Measurements from ENCODE around the gene PANX1. TPM values are rescaled to one million over a fixed set of nuclear protein-coding genes. Genes with fewer than 3 reads are reported as not detected.

The PANX1 gene
- total RNA-seq, 1 donor from 2014 or later: 58.0 TPM

- H3K27me3 Mint-ChIP-seq (ENCODE audit: unreplicated experiment): peaks cover 5% of the 10 kb centered on the region
- no peak for DNase-seq
- H3K4me3 Mint-ChIP-seq (ENCODE audit: unreplicated experiment): no peak overlapping the region
- peaks cover 20% of the 10 kb centered on the region for H3K4me1 Mint-ChIP-seq (ENCODE audit: low read depth, unreplicated experiment)
- TF ChIP-seq CTCF (IDR thresholded peaks at IDR 0.05; ENCODE audit: partially characterized antibody, unreplicated experiment): no peak
- H3K36me3 Mint-ChIP-seq (ENCODE audit: unreplicated experiment): peaks cover 4% of the 10 kb centered on the region
- peaks cover 4% of the 10 kb centered on the region for H3K9me3 Mint-ChIP-seq (ENCODE audit: unreplicated experiment)
- H3K27ac Mint-ChIP-seq (ENCODE audit: unreplicated experiment): no peak overlapping the region
Measured at GRCh38 chr11:94175535-94175934, 46.9 kb downstream of the PANX1 start.

DNA sequence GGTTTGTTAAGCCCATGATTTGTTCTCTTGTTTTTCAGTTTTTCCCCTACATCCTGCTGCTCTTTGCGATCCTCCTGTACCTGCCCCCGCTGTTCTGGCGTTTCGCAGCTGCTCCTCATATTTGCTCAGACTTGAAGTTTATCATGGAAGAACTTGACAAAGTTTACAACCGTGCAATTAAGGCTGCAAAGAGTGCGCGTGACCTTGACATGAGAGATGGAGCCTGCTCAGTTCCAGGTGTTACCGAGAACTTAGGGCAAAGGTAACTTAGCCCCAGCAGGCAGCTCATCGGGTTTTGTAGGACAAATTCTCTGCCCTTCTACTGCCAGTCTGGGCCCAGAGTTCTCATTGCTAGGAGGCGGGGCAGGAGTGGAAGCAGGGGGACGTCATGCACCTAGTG lies 49.7 kb downstream of the PANX1 start:
- Mint-ChIP-seq H3K27ac (ENCODE audit: unreplicated experiment) (no peak overlapping the region), H3K27me3 (ENCODE audit: unreplicated experiment) (peaks cover 1% of the 10 kb centered on the region), H3K4me3 (ENCODE audit: unreplicated experiment) (no peak overlapping the region), H3K9me3 (ENCODE audit: unreplicated experiment) (no peaks in the 10 kb centered on the region), H3K36me3 (ENCODE audit: unreplicated experiment) (peaks cover 4% of the 10 kb centered on the region), H3K4me1 (ENCODE audit: low read depth, unreplicated experiment) (peaks cover 13% of the 10 kb centered on the region)
- TF ChIP-seq CTCF (IDR thresholded peaks at IDR 0.05; ENCODE audit: partially characterized antibody, unreplicated experiment): no peak
- no peak for DNase-seq

GRCh38 chr11:94179696-94180095 lies 51.1 kb downstream of the PANX1 start:
- H3K27me3 Mint-ChIP-seq (ENCODE audit: unreplicated experiment): peaks cover 1% of the 10 kb centered on the region
- H3K4me1 Mint-ChIP-seq (ENCODE audit: low read depth, unreplicated experiment): peaks cover 6% of the 10 kb centered on the region
- no peak for TF ChIP-seq CTCF (IDR thresholded peaks at IDR 0.05; ENCODE audit: partially characterized antibody, unreplicated experiment)
- H3K36me3 Mint-ChIP-seq (ENCODE audit: unreplicated experiment): peaks cover 4% of the 10 kb centered on the region
- no peak overlapping the region for H3K4me3 Mint-ChIP-seq (ENCODE audit: unreplicated experiment)
- no peak for DNase-seq
- no peak overlapping the region for H3K27ac Mint-ChIP-seq (ENCODE audit: unreplicated experiment)
- H3K9me3 Mint-ChIP-seq (ENCODE audit: unreplicated experiment): peaks cover 2% of the 10 kb centered on the region

DNA sequence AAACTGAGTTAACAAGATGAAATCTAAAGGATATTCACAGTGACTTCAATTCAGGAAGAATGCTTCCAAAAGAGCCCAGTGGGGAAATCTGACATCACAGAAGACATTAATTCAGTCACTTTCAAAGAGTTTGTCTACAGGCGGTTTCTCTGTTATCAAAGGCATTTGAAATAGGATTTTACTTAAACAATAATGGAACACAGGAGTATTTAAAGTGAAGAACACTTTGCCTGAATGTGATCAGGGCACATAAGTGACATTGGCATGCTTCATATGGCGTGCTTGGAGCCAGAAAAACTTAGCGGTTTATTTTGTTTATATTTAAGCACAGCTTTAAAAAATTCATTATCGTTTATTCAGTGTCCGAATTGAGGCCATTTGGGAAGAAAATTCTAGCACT lies 52.9 kb downstream of the PANX1 start:
- H3K36me3 Mint-ChIP-seq (ENCODE audit: unreplicated experiment): peaks cover 6% of the 10 kb centered on the region

GRCh38 chr11:94181943-94182342 lies 53.3 kb downstream of the PANX1 start:
- DNase-seq: no peak
- Mint-ChIP-seq H3K27me3 (ENCODE audit: unreplicated experiment) (peaks cover 1% of the 10 kb centered on the region), H3K9me3 (ENCODE audit: unreplicated experiment) (peaks cover 8% of the 10 kb centered on the region), H3K4me3 (ENCODE audit: unreplicated experiment) (no peak overlapping the region), H3K36me3 (ENCODE audit: unreplicated experiment) (peaks cover 11% of the 10 kb centered on the region), H3K4me1 (ENCODE audit: low read depth, unreplicated experiment) (peaks cover 7% of the 10 kb centered on the region), H3K27ac (ENCODE audit: unreplicated experiment) (no peak overlapping the region)
- TF ChIP-seq CTCF (IDR thresholded peaks at IDR 0.05; ENCODE audit: partially characterized antibody, unreplicated experiment): no peak

More for the DNA sequence above, 52.9 kb downstream of the PANX1 start:
- H3K4me1 Mint-ChIP-seq (ENCODE audit: low read depth, unreplicated experiment): peaks cover 4% of the 10 kb centered on the region
- peaks cover 1% of the 10 kb centered on the region for H3K27me3 Mint-ChIP-seq (ENCODE audit: unreplicated experiment)
- no peak overlapping the region for H3K27ac Mint-ChIP-seq (ENCODE audit: unreplicated experiment)
- H3K9me3 Mint-ChIP-seq (ENCODE audit: unreplicated experiment): peaks cover 6% of the 10 kb centered on the region
- DNase-seq: no peak
- H3K4me3 Mint-ChIP-seq (ENCODE audit: unreplicated experiment): no peak overlapping the region
- TF ChIP-seq CTCF (IDR thresholded peaks at IDR 0.05; ENCODE audit: partially characterized antibody, unreplicated experiment): no peak

All from glutamatergic neuron (in vitro differentiated cells).